Kidney (tissue), 14 donors: ENCODE data around the gene NFKBIZ. TPM values are rescaled to one million over a fixed set of nuclear protein-coding genes. Genes with fewer than 3 reads are reported as not detected.

Experiments used
- DNase-seq, 5 donors: peaks; one replicate each; pipeline ENCODE4 v3.0.0-alpha.2; 2013 to 2020
- FAIRE-seq: peaks from 2 replicates; lab custom pipeline; 2012; peaks lifted over from hg19 to GRCh38; lab: Jason Lieb, UNC
- H3K27ac ChIP-seq, 2 donors: one replicate each; pipeline ENCODE4 v1.7.0; 2013; ENCODE audit warnings: low read depth in 2 of 2, low read length in 2 of 2, inconsistent platforms in 1 of 2
- H3K27me3 ChIP-seq: one replicate; pipeline ENCODE4 v1.7.1; 2013; ENCODE audit warnings: low read length, inconsistent platforms; ENCODE audit not compliant: control insufficient read depth, insufficient read depth
- H3K36me3 ChIP-seq, 3 donors: one replicate each; pipeline versions ENCODE4 v1.7.0 to v1.7.1; 2013; ENCODE audit warnings: low read length in 3 of 3, control low read depth in 1 of 3, inconsistent platforms in 1 of 3; ENCODE audit not compliant: insufficient read depth in 3 of 3, control insufficient read depth in 2 of 3
- H3K4me1 ChIP-seq, 3 donors: one replicate each; pipeline versions ENCODE4 v1.7.0 to v1.7.1; 2013; ENCODE audit warnings: low read length in 3 of 3, inconsistent platforms in 1 of 3, low read depth in 1 of 3; ENCODE audit not compliant: control insufficient read depth in 2 of 3, insufficient read depth in 2 of 3
- H3K4me3 ChIP-seq, 3 donors: one replicate each; pipeline versions ENCODE4 v1.7.0 to v1.8.1; 2013; ENCODE audit warnings: low read length in 3 of 3, control low read depth in 1 of 3, inconsistent platforms in 1 of 3
- H3K9ac ChIP-seq, 3 donors: one replicate each; pipeline versions ENCODE4 v1.7.0 to v1.7.1; 2013; ENCODE audit warnings: low read length in 3 of 3, control low read depth in 1 of 3, inconsistent platforms in 1 of 3
- H3K9me3 ChIP-seq, 3 donors: one replicate each; pipeline versions ENCODE4 v1.7.0 to v1.7.1; 2013; ENCODE audit warnings: low read length in 3 of 3, control low read depth in 1 of 3, inconsistent platforms in 1 of 3; ENCODE audit not compliant: control insufficient read depth in 2 of 3, insufficient read depth in 1 of 3
- CTCF ChIP-seq: IDR thresholded peaks from 3 replicates; pipeline ENCODE4 v1.5.1; 2012; ENCODE audit warnings: mild to moderate bottlenecking, moderate library complexity, borderline replicate concordance; ENCODE audit not compliant: insufficient read depth; ENCODE audit errors: extremely low read depth
- intact Hi-C: fragments of 100-400 bp; cut with DNase I; formaldehyde crosslinking; loops from one replicate; pipeline ENCODE4 v1.11.1; 2022
- polyA plus RNA-seq: library from polyadenylated mRNA; stranded (reverse); fragments of 350-450 nt; fragmentation: Illumina TruSeq; extraction: RNeasy Lipid Tissue Mini Kit (QIAGEN cat#74804); gene quantifications from one replicate; pipeline ENCODE4 v1.2.3, GENCODE V29; 2014; ENCODE audit warnings: low read depth, low replicate concordance; ENCODE audit not compliant: insufficient read depth
- total RNA-seq: library from RNA; stranded (reverse); fragmentation: NEBNext Ultra II Directional; extraction: Animal tissue kit (Norgen Biotek cat#: 25700); gene quantifications from one replicate; pipeline ENCODE4 v1.2.1, GENCODE V29; 2021
- donor health status: control.
- donor health status: control.
- donor health status: control.
- donor health status: control.
- donor health status: control.
- donor health status: DM: yes; HTN: yes; CAD: no.
- donor health status: Normal renal cell carcinoma (clear cell type).

Gene NFKBIZ
- total and polyA plus RNA-seq, 2 donors from 2014 or later: 6.7 to 196 TPM

GRCh38 chr3:101867996-101868395 lies 18.7 kb downstream of the NFKBIZ start:
- H3K36me3 ChIP-seq: no peaks in the 10 kb centered on the region
- no peaks in the 10 kb centered on the region for H3K9me3 ChIP-seq
- H3K27me3 ChIP-seq: no peaks in the 10 kb centered on the region
- H3K4me3 ChIP-seq: no peak overlapping the region
- no peak for FAIRE-seq
- no peak overlapping the region for H3K9ac ChIP-seq
- no peak for TF ChIP-seq CTCF
- H3K27ac ChIP-seq: no peak overlapping the region
- intact Hi-C loops: no loop called here
- DNase-seq: no peak
- peaks cover 0 to 5% (median 0%) of the 10 kb centered on the region in 3 donors for H3K4me1 ChIP-seq

- FAIRE-seq (no peak), DNase-seq (no peak)
- Histone ChIP-seq H3K9me3 (no peaks in the 10 kb centered on the region), H3K27me3 (no peaks in the 10 kb centered on the region), H3K4me3 (no peak overlapping the region), H3K9ac (no peak overlapping the region), H3K4me1 (peaks cover 0 to 5% (median 0%) of the 10 kb centered on the region in 3 donors), H3K27ac (no peak overlapping the region), H3K36me3 (no peaks in the 10 kb centered on the region)
- no peak for TF ChIP-seq CTCF
- intact Hi-C loops: no loop called here
Observed at GRCh38 chr3:101868534-101869464, 19.5 kb downstream of the NFKBIZ start.

GRCh38 chr3:101870138-101870537 lies 20.8 kb downstream of the NFKBIZ start:
- no peak for TF ChIP-seq CTCF
- H3K4me1 ChIP-seq: peaks cover 0 to 5% (median 0%) of the 10 kb centered on the region in 3 donors
- no peak overlapping the region for H3K27ac ChIP-seq
- no peaks in the 10 kb centered on the region for H3K36me3 ChIP-seq
- H3K4me3 ChIP-seq: no peak overlapping the region
- no peaks in the 10 kb centered on the region for H3K9me3 ChIP-seq
- DNase-seq (no peak), FAIRE-seq (no peak)
- no peaks in the 10 kb centered on the region for H3K27me3 ChIP-seq
- intact Hi-C loops: no loop called here
- no peak overlapping the region for H3K9ac ChIP-seq
